22Rv1 (cell line): ENCODE measurements around the gene IL1A.

Source experiments
- H3K27ac ChIP-seq: fragments of 450-650 bp; 2 replicates; pipeline ENCODE4 v1.5.1; 2017
- ZFX ChIP-seq: fragments of 450-650 bp; IDR thresholded peaks from 2 replicates; pipeline ENCODE4 v1.6.1; 2017; ENCODE audit warnings: antibody characterized with exemption, borderline replicate concordance
- TF ChIP-seq, protein P1 (sequence below): fragments of 450-650 bp; IDR thresholded peaks from 2 replicates; pipeline ENCODE4 v1.5.1; 2017; ENCODE audit warnings: mild to moderate bottlenecking

Gene IL1A

GRCh38 chr2:112795774-112796173, 11.5 kb upstream of the IL1A start:
- TF ChIP-seq, protein P1, sequence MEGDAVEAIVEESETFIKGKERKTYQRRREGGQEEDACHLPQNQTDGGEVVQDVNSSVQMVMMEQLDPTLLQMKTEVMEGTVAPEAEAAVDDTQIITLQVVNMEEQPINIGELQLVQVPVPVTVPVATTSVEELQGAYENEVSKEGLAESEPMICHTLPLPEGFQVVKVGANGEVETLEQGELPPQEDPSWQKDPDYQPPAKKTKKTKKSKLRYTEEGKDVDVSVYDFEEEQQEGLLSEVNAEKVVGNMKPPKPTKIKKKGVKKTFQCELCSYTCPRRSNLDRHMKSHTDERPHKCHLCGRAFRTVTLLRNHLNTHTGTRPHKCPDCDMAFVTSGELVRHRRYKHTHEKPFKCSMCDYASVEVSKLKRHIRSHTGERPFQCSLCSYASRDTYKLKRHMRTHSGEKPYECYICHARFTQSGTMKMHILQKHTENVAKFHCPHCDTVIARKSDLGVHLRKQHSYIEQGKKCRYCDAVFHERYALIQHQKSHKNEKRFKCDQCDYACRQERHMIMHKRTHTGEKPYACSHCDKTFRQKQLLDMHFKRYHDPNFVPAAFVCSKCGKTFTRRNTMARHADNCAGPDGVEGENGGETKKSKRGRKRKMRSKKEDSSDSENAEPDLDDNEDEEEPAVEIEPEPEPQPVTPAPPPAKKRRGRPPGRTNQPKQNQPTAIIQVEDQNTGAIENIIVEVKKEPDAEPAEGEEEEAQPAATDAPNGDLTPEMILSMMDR: no peak
- no peak overlapping the region for H3K27ac ChIP-seq

GRCh38 chr2:112794841-112795240, 10.5 kb upstream of the IL1A start:
- TF ChIP-seq ZFX: no peak
- TF ChIP-seq, protein P1: no peak

DNA sequence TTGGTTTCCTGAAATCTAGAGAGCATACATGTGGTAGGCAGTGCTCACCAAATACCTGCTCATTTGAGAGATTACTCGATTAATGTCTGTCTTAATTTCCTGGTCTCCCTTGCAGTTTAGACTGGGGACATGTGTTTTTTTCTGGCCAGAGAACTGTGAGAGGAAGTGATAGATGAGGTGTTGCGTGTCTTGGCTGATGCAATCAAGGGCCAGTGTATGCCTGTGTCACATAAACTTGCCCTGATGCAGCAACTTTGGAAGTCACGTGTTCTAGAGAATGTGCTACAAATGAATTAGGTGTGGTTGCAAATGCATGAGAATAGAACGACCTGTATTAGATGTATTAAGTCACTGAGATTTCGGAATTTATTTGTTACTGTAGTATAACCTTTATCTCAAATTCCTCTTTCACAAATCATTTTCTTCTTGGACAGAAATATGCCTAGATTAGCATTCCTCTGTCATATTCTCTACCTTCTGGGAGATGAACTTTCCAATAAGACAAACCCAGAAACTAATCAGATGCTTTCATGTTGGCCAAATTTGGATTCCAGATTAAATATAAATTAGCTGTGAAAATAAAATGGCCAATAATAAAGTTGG, 9.9 kb upstream of the IL1A start:
- H3K27ac ChIP-seq: no peak overlapping the region

More at GRCh38 chr2:112794841-112795240, 10.5 kb upstream of the IL1A start:
- no peak overlapping the region for H3K27ac ChIP-seq

DNA sequence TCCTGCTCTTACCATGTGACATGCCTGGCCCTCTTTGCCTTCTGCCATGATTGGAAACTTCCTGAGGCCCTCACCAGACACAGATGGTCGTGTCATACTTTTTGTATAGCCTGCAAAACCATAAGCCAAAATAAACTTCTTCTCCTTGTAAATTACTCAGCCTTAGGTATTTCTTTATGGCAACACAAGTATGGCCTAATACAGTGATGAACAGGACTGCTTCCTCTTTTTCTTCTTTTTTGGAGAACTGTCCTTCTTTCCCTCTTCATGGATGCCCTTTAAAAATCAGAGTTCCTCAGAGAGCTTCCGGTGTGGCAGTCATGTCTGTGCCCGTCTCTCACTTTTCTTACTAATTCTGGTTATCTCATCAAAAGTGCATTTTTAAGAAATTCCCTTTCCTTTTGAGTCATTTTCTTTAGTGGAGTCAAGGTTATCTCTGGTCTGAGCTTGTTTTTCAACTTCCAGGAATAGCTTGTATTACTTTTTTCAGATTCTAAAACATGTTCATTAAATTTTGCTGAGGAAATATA, 9.2 kb upstream of the IL1A start:
- H3K27ac ChIP-seq: no peak overlapping the region
- TF ChIP-seq, protein P1: no peak
- TF ChIP-seq ZFX: no peak

More for the DNA sequence above, 9.9 kb upstream of the IL1A start:
- TF ChIP-seq ZFX: no peak
- TF ChIP-seq, protein P1: no peak

DNA sequence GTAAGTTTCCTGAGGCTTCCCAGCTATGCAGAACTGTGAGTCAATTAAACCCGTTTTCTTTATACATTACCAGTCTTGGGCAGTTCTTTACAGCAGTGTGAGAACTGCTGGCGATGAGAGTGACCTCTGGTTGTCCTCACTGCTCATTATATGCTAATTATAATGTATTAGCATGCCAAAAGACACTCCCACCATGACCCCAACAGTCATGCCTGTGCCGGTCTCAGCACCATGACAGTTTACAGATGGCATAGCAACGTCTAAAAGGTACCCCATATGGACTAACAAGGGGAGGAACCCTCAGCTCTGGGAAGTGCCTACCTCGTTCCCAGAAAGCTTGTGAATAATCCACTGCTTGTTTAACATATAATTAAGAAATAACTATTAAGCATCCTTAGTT, 8.1 kb upstream of the IL1A start:
- TF ChIP-seq, protein P1: no peak
- TF ChIP-seq ZFX: no peak
- H3K27ac ChIP-seq: no peak overlapping the region

- H3K27ac ChIP-seq: no peak overlapping the region
- TF ChIP-seq ZFX: no peak
- TF ChIP-seq, protein P1: no peak
Measured at GRCh38 chr2:112791693-112792230, 7.5 kb upstream of the IL1A start.

DNA sequence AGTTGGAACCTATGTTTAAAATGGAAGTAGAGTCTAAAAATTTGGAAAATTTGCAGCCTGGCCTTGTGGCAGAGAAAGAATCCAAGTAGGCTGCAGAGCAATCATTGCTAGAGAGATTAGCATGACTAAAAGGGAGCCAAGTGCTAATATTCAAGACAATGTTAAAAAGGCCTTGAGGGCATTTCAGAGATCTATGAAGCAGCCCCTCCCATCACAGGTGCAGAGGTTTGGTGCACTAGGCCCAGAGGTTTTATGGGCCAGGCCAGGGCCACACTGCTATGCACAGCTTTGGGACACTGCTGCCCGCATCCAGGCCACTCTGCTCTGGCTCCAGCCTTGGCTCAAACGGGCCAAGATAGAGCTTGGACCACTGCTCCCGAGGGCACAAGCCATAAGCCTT, 6.7 kb upstream of the IL1A start:
- TF ChIP-seq ZFX: no peak
- TF ChIP-seq, protein P1: no peak
- no peak overlapping the region for H3K27ac ChIP-seq
